HEK293 (cell line): ENCODE measurements around the gene SPRN.
A peak's percentile ranks its signal among the peaks of the same experiment; 100 is the strongest.

Experiments used
- CTCF ChIA-PET: fragments of 350-600 bp; formaldehyde crosslinking; extraction: SDS; loops from one replicate; lab custom pipeline; 2021; ENCODE audit warnings: antibody characterized with exemption; lab: Yijun Ruan, JAX
- POLR2A ChIA-PET: fragments of 300-600 bp; formaldehyde crosslinking; extraction: SDS; loops from one replicate; lab custom pipeline; 2020; ENCODE audit warnings: antibody characterized with exemption, inconsistent platforms; lab: Yijun Ruan, JAX
- H3K27ac ChIP-seq: fragments of 200-500 bp; sonication (Bioruptor generic); 2 replicates; pipeline ENCODE4 v1.5.1; 2014; ENCODE audit warnings: low read depth, low read length, control low read depth, inconsistent platforms; ENCODE audit errors: extremely low read depth
- H3K36me3 ChIP-seq, 2 experiments: fragments of 200-500 bp in 1 of 2; sonication (Bioruptor generic) in 1 of 2; 1 replicate in 1 of 2; 2 replicates in 1 of 2; pipeline ENCODE4 v1.5.1; 2014 to 2017; ENCODE audit warnings: inconsistent platforms in 2 of 2, low read length in 2 of 2; ENCODE audit not compliant: control insufficient read depth in 2 of 2, insufficient read depth in 1 of 2
- H3K4me1 ChIP-seq: fragments of 200-500 bp; sonication (Bioruptor generic); 2 replicates; pipeline ENCODE4 v1.5.1; 2014; ENCODE audit warnings: mild to moderate bottlenecking, low read length, inconsistent platforms; ENCODE audit not compliant: control insufficient read depth, insufficient read depth
- H3K4me3 ChIP-seq: 2 replicates; pipeline ENCODE4 v1.5.1; 2011; ENCODE audit warnings: low read depth, mild to moderate bottlenecking, control low read depth, low read length, moderate library complexity
- H3K9me3 ChIP-seq: fragments of 200-500 bp; sonication (Bioruptor generic); 2 replicates; pipeline ENCODE4 v1.5.1; 2014; ENCODE audit warnings: low read depth, low read length, inconsistent platforms; ENCODE audit not compliant: control insufficient read depth, insufficient read depth
- CTCF ChIP-seq: fragments of 450-650 bp; formaldehyde crosslinking; IDR thresholded peaks from 2 replicates; pipeline ENCODE4 v1.5.1; 2016; ENCODE audit warnings: missing biosample characterization, missing genetic modification characterization
- EGR2 ChIP-seq: fragments of 450-650 bp; formaldehyde crosslinking; IDR thresholded peaks from 2 replicates; pipeline ENCODE4 v1.5.1; 2016; ENCODE audit warnings: low read depth, missing biosample characterization, missing genetic modification characterization
- KLF16 ChIP-seq: fragments of 450-650 bp; formaldehyde crosslinking; IDR thresholded peaks from 2 replicates; pipeline ENCODE4 v1.5.1; 2017; ENCODE audit warnings: missing biosample characterization, missing genetic modification characterization
- MZF1 ChIP-seq: fragments of 450-650 bp; formaldehyde crosslinking; IDR thresholded peaks from 2 replicates; pipeline ENCODE4 v1.5.1; 2017; ENCODE audit warnings: missing biosample characterization, missing genetic modification characterization, borderline replicate concordance
- OVOL3 ChIP-seq: fragments of 450-650 bp; formaldehyde crosslinking; IDR thresholded peaks from 2 replicates; pipeline ENCODE4 v1.5.1; 2016; ENCODE audit warnings: missing biosample characterization, missing genetic modification characterization
- SALL2 ChIP-seq: fragments of 450-650 bp; formaldehyde crosslinking; IDR thresholded peaks from 2 replicates; pipeline ENCODE4 v1.5.0; 2017; ENCODE audit warnings: missing biosample characterization, mild to moderate bottlenecking, missing genetic modification characterization, borderline replicate concordance
- SCRT2 ChIP-seq: fragments of 450-650 bp; formaldehyde crosslinking; IDR thresholded peaks from 2 replicates; pipeline ENCODE4 v1.5.1; 2016; ENCODE audit warnings: missing biosample characterization, missing genetic modification characterization
- SP7 ChIP-seq: fragments of 450-650 bp; formaldehyde crosslinking; IDR thresholded peaks from 2 replicates; pipeline ENCODE4 v1.5.1; 2016; ENCODE audit warnings: missing biosample characterization, missing genetic modification characterization
- ZBTB17 ChIP-seq: fragments of 450-650 bp; formaldehyde crosslinking; IDR thresholded peaks from 2 replicates; pipeline ENCODE4 v1.5.1; 2016; ENCODE audit warnings: missing biosample characterization, missing genetic modification characterization
- ZBTB21 ChIP-seq: fragments of 450-650 bp; formaldehyde crosslinking; IDR thresholded peaks from 2 replicates; pipeline ENCODE4 v1.5.1; 2017; ENCODE audit warnings: missing biosample characterization, missing genetic modification characterization
- ZBTB49 ChIP-seq: fragments of 450-650 bp; formaldehyde crosslinking; IDR thresholded peaks from 2 replicates; pipeline ENCODE4 v1.5.1; 2016; ENCODE audit warnings: missing biosample characterization, missing genetic modification characterization, low read depth
- ZBTB8A ChIP-seq: fragments of 450-650 bp; formaldehyde crosslinking; IDR thresholded peaks from 2 replicates; pipeline ENCODE4 v1.5.1; 2016; ENCODE audit warnings: missing biosample characterization, missing genetic modification characterization
- ZFP3 ChIP-seq: fragments of 450-650 bp; formaldehyde crosslinking; IDR thresholded peaks from 2 replicates; pipeline ENCODE4 v1.5.1; 2016; ENCODE audit warnings: low read depth, missing biosample characterization, missing genetic modification characterization
- ZNF148 ChIP-seq: fragments of 450-650 bp; formaldehyde crosslinking; IDR thresholded peaks from 2 replicates; pipeline ENCODE4 v1.5.0; 2017; ENCODE audit warnings: missing biosample characterization, missing genetic modification characterization, borderline replicate concordance
- ZNF335 ChIP-seq: fragments of 450-650 bp; formaldehyde crosslinking; conservative IDR thresholded peaks from 2 replicates; pipeline ENCODE4 v1.5.1; 2016; ENCODE audit warnings: missing biosample characterization, missing genetic modification characterization
- ZNF354C ChIP-seq: fragments of 450-650 bp; formaldehyde crosslinking; IDR thresholded peaks from 2 replicates; pipeline ENCODE4 v1.5.1; 2016; ENCODE audit warnings: missing biosample characterization, missing genetic modification characterization, low read depth, borderline replicate concordance
- ZNF514 ChIP-seq: fragments of 450-650 bp; formaldehyde crosslinking; IDR thresholded peaks from 2 replicates; pipeline ENCODE4 v1.5.1; 2016; ENCODE audit warnings: missing biosample characterization, missing genetic modification characterization
- ZNF529 ChIP-seq: fragments of 450-650 bp; formaldehyde crosslinking; IDR thresholded peaks from 2 replicates; pipeline ENCODE4 v1.5.1; 2017; ENCODE audit warnings: missing genetic modification characterization, missing biosample characterization; ENCODE audit not compliant: insufficient replicate concordance
- ZNF600 ChIP-seq: fragments of 450-650 bp; formaldehyde crosslinking; IDR thresholded peaks from 2 replicates; pipeline ENCODE4 v1.5.1; 2016; ENCODE audit warnings: missing biosample characterization, missing genetic modification characterization
- ZNF621 ChIP-seq: fragments of 450-650 bp; formaldehyde crosslinking; IDR thresholded peaks from 2 replicates; pipeline ENCODE4 v1.5.1; 2017; ENCODE audit warnings: missing biosample characterization, missing genetic modification characterization
- ZNF626 ChIP-seq: fragments of 450-650 bp; sonication (Bioruptor Pico); formaldehyde crosslinking; IDR thresholded peaks from 2 replicates; pipeline ENCODE4 v1.5.1; 2018; ENCODE audit warnings: missing biosample characterization, missing genetic modification characterization, inconsistent platforms
- ZNF645 ChIP-seq: fragments of 450-650 bp; formaldehyde crosslinking; IDR thresholded peaks from 2 replicates; pipeline ENCODE4; 2016; ENCODE audit warnings: missing biosample characterization, missing genetic modification characterization
- ZNF791 ChIP-seq: fragments of 450-650 bp; formaldehyde crosslinking; IDR thresholded peaks from 2 replicates; pipeline ENCODE4 v1.5.1; 2016; ENCODE audit warnings: missing biosample characterization, missing genetic modification characterization
- TF ChIP-seq, protein P1 (sequence below): fragments of 450-650 bp; formaldehyde crosslinking; IDR thresholded peaks from 2 replicates; pipeline ENCODE4 v1.5.1; 2016; ENCODE audit warnings: missing biosample characterization, missing genetic modification characterization

The SPRN gene

GRCh38 chr10:133394801-133395221, 29.6 kb downstream of the SPRN start:
- POLR2A ChIA-PET, result interaction anchor here (0.6 kb wide), 1 partner anchor 203 kb away, joined by 3 read pairs; no protein-coding TSS in a partner anchor
- peak overlapping the region; percentile 96 for H3K4me3 ChIP-seq
- CTCF ChIA-PET, result interaction anchor here (1.8 kb wide), 1 partner anchor 65 kb away, joined by 10 read pairs; no protein-coding TSS in a partner anchor
- no peaks in the 10 kb centered on the region for H3K9me3 ChIP-seq
- H3K36me3 ChIP-seq, result peaks cover 10 to 43% of the 10 kb centered on the region in 2 experiments
- peak overlapping the region; percentile 74 for H3K27ac ChIP-seq
- H3K4me1 ChIP-seq, result 0 out of 2 replicates have a peak, but pooled peaks cover 2% of the 10 kb centered on the region
- no peak for TF ChIP-seq ZNF626 (tag by site-specific recombination)
- TF ChIP-seq ZNF335 (tag by site-specific recombination), result 0 out of 2 replicates have a peak, but pooled peaks have one; percentile 36

- Histone ChIP-seq H3K4me1 (0 out of 2 replicates have a peak, but pooled peaks cover 2% of the 10 kb centered on the region), H3K4me3 (peak within 1 kb of the TSS; percentile 96), H3K36me3 (peaks cover 8 to 37% of the 10 kb centered on the region in 2 experiments), H3K27ac (peak within 1 kb of the TSS; percentile 74), H3K9me3 (no peaks in the 10 kb centered on the region)
- ChIA-PET CTCF (interaction anchor here (1.8 kb wide), 1 partner anchor 64 kb away, joined by 10 read pairs; no protein-coding TSS in a partner anchor), POLR2A (interaction anchor here (0.6 to 0.9 kb wide), 2 partner anchors 21 to 203 kb away, joined by 3 to 4 read pairs; partner anchors contain the start of gene ECHS1)
- TF ChIP-seq ZNF148 (tag by site-specific recombination), result no peak
- TF ChIP-seq SP7, result peak; percentile 83; the same call in 1 of the 2 replicates
- no peak for TF ChIP-seq ZNF514 (tag by site-specific recombination)
- TF ChIP-seq, protein P1, sequence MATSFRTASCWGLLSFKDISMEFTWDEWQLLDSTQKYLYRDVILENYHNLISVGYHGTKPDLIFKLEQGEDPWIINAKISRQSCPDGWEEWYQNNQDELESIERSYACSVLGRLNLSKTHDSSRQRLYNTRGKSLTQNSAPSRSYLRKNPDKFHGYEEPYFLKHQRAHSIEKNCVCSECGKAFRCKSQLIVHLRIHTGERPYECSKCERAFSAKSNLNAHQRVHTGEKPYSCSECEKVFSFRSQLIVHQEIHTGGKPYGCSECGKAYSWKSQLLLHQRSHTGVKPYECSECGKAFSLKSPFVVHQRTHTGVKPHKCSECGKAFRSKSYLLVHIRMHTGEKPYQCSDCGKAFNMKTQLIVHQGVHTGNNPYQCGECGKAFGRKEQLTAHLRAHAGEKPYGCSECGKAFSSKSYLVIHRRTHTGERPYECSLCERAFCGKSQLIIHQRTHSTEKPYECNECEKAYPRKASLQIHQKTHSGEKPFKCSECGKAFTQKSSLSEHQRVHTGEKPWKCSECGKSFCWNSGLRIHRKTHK (tag by site-specific recombination), result no peak
- peak; percentile 43 for TF ChIP-seq EGR2 (tag by site-specific recombination)
- 0 out of 2 replicates have a peak, but pooled peaks have one; percentile 42 for TF ChIP-seq OVOL3 (tag by site-specific recombination)
- no peak for TF ChIP-seq ZNF354C (tag by site-specific recombination)
- TF ChIP-seq ZFP3 (tag by site-specific recombination), result no peak
- 0 out of 2 replicates have a peak, but pooled peaks have one; percentile 34 for TF ChIP-seq ZBTB8A
- TF ChIP-seq SALL2, result no peak
- peak; percentile 65; the same call in 1 of the 2 replicates for TF ChIP-seq ZNF645
- no peak for TF ChIP-seq ZBTB49 (tag by site-specific recombination)
- peak; percentile 61 for TF ChIP-seq ZBTB17
- TF ChIP-seq KLF16 (tag by site-specific recombination), result peak; percentile 95
- TF ChIP-seq SCRT2, result no peak
- no peak for TF ChIP-seq ZNF791 (tag by site-specific recombination)
- TF ChIP-seq ZNF600, result peak; percentile 68
- no peak for TF ChIP-seq ZNF621 (tag by site-specific recombination)
- no peak for TF ChIP-seq ZBTB21 (tag by site-specific recombination)
- no peak for TF ChIP-seq ZNF529 (tag by site-specific recombination)
- 0 out of 2 replicates have a peak, but pooled peaks have one; percentile 18 for TF ChIP-seq MZF1 (tag by site-specific recombination)
- TF ChIP-seq CTCF (tag by site-specific recombination), result peak; percentile 97
Measured at GRCh38 chr10:133394064-133394663, 30.3 kb downstream of the SPRN start, which contains the start of gene MTG1. MTG1 (plus strand) TSS chr10:133394157; CDS start chr10:133394221, 64 bp downstream.
